KMS-11 (cell line): ENCODE data around the gene GRIA1.

Experiments
- H2AFZ ChIP-seq: fragments of 200-600 bp; sonication (generic); 2 replicates; pipeline ENCODE4 v1.6.1; 2016; ENCODE audit warnings: antibody characterized with exemption, mixed run types, low read depth
- H3K27ac ChIP-seq: fragments of 200-600 bp; sonication (generic); 2 replicates; pipeline ENCODE4 v1.6.1; 2016; ENCODE audit warnings: mild to moderate bottlenecking, mixed run types
- H3K27me3 ChIP-seq: fragments of 200-600 bp; sonication (generic); 2 replicates; pipeline ENCODE4 v1.6.1; 2017; ENCODE audit warnings: mild to moderate bottlenecking, low read depth, mixed run types, moderate library complexity; ENCODE audit not compliant: insufficient read depth
- H3K36me3 ChIP-seq: fragments of 200-600 bp; sonication (generic); 2 replicates; pipeline ENCODE4 v1.6.1; 2017; ENCODE audit warnings: mild to moderate bottlenecking, mixed run types; ENCODE audit not compliant: insufficient read depth
- H3K4me1 ChIP-seq: fragments of 200-600 bp; sonication (generic); 2 replicates; pipeline ENCODE4 v1.6.1; 2016; ENCODE audit warnings: mild to moderate bottlenecking, low read depth, mixed run types; ENCODE audit not compliant: poor library complexity, severe bottlenecking
- H3K4me2 ChIP-seq: fragments of 200-600 bp; sonication (generic); 2 replicates; pipeline ENCODE4 v1.7.0; 2016; ENCODE audit warnings: mild to moderate bottlenecking, mixed run types
- H3K4me3 ChIP-seq: fragments of 200-600 bp; sonication (generic); IDR thresholded peaks from 2 replicates; pipeline ENCODE4 v1.6.1; 2017; ENCODE audit warnings: low read depth, low read length, mixed read lengths; ENCODE audit not compliant: insufficient read depth
- H3K79me2 ChIP-seq: fragments of 200-600 bp; sonication (generic); 2 replicates; pipeline ENCODE4 v1.6.1; 2016; ENCODE audit warnings: low read depth, mixed run types; ENCODE audit not compliant: insufficient read depth
- H3K9ac ChIP-seq: fragments of 200-600 bp; sonication (generic); 2 replicates; pipeline ENCODE4 v1.6.1; 2016; ENCODE audit warnings: mild to moderate bottlenecking, mixed run types
- H4K20me1 ChIP-seq: fragments of 200-600 bp; sonication (generic); 2 replicates; pipeline ENCODE4 v1.6.1; 2016; ENCODE audit warnings: mild to moderate bottlenecking, mixed run types; ENCODE audit not compliant: insufficient read depth
- TF ChIP-seq, protein P1 (sequence below): fragments of 200-600 bp; sonication (generic); conservative IDR thresholded peaks from 2 replicates; pipeline ENCODE4 v1.6.1; 2017; ENCODE audit warnings: low read depth, mild to moderate bottlenecking, antibody characterized with exemption, low read length, moderate library complexity, mixed read lengths

GRIA1 gene

DNA sequence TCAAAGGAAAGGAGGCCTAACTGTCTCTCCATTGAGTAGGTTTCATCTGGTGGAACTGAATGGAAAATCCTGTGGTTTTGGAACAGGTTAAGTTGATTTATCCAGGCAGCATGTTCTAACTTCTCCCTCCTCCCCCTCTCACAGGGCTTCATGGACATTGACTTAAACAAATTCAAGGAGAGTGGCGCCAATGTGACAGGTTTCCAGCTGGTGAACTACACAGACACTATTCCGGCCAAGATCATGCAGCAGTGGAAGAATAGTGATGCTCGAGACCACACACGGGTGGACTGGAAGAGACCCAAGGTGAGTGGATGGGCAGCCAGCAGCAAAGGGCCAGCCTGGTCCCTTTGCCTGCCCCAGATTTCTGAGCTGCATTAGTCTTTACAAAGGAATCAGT is 183.9 kb downstream of the GRIA1 start:
- Histone ChIP-seq H3K36me3 (no peaks in the 10 kb centered on the region), H3K27me3 (no peaks in the 10 kb centered on the region), H3K27ac (no peak overlapping the region), H3K4me3 (no peak overlapping the region), H2AFZ (no peak overlapping the region), H4K20me1 (no peaks in the 10 kb centered on the region), H3K4me2 (no peak overlapping the region), H3K4me1 (no peaks in the 10 kb centered on the region), H3K79me2 (no peaks in the 10 kb centered on the region), H3K9ac (no peak overlapping the region)
- TF ChIP-seq, protein P1, sequence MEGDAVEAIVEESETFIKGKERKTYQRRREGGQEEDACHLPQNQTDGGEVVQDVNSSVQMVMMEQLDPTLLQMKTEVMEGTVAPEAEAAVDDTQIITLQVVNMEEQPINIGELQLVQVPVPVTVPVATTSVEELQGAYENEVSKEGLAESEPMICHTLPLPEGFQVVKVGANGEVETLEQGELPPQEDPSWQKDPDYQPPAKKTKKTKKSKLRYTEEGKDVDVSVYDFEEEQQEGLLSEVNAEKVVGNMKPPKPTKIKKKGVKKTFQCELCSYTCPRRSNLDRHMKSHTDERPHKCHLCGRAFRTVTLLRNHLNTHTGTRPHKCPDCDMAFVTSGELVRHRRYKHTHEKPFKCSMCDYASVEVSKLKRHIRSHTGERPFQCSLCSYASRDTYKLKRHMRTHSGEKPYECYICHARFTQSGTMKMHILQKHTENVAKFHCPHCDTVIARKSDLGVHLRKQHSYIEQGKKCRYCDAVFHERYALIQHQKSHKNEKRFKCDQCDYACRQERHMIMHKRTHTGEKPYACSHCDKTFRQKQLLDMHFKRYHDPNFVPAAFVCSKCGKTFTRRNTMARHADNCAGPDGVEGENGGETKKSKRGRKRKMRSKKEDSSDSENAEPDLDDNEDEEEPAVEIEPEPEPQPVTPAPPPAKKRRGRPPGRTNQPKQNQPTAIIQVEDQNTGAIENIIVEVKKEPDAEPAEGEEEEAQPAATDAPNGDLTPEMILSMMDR = no peak

- no peaks in the 10 kb centered on the region for H4K20me1 ChIP-seq
- TF ChIP-seq, protein P1 = no peak
These were observed 185.9 kb downstream of the GRIA1 start for GRCh38 chr5:153676406-153676805.

DNA sequence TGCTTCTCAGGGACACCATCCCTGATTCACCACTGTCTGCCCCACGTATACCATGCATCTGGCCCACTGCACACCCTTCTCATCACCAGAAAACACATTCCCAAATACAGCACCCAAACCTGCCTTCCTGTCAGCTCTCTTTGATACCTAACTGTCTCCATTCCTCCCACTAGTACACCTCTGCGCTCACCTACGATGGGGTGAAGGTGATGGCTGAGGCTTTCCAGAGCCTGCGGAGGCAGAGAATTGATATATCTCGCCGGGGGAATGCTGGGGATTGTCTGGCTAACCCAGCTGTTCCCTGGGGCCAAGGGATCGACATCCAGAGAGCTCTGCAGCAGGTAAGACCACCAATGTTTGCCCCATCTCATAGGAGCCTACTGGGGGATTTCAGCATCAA is 186.4 kb downstream of the GRIA1 start:
- TF ChIP-seq, protein P1 = no peak
- H3K36me3 ChIP-seq = no peaks in the 10 kb centered on the region
- no peaks in the 10 kb centered on the region for H3K79me2 ChIP-seq
- H3K9ac ChIP-seq = no peak overlapping the region
- H3K4me1 ChIP-seq = no peaks in the 10 kb centered on the region
- H2AFZ ChIP-seq = no peak overlapping the region
- no peak overlapping the region for H3K4me3 ChIP-seq
- H3K4me2 ChIP-seq = no peak overlapping the region
- H4K20me1 ChIP-seq = no peaks in the 10 kb centered on the region
- no peak overlapping the region for H3K27ac ChIP-seq
- H3K27me3 ChIP-seq = no peaks in the 10 kb centered on the region

More at GRCh38 chr5:153676406-153676805, 185.9 kb downstream of the GRIA1 start:
- Histone ChIP-seq H2AFZ (no peak overlapping the region), H3K79me2 (no peaks in the 10 kb centered on the region), H3K27ac (no peak overlapping the region), H3K4me1 (no peaks in the 10 kb centered on the region), H3K4me2 (no peak overlapping the region), H3K36me3 (no peaks in the 10 kb centered on the region), H3K4me3 (no peak overlapping the region), H3K9ac (no peak overlapping the region), H3K27me3 (no peaks in the 10 kb centered on the region)

DNA sequence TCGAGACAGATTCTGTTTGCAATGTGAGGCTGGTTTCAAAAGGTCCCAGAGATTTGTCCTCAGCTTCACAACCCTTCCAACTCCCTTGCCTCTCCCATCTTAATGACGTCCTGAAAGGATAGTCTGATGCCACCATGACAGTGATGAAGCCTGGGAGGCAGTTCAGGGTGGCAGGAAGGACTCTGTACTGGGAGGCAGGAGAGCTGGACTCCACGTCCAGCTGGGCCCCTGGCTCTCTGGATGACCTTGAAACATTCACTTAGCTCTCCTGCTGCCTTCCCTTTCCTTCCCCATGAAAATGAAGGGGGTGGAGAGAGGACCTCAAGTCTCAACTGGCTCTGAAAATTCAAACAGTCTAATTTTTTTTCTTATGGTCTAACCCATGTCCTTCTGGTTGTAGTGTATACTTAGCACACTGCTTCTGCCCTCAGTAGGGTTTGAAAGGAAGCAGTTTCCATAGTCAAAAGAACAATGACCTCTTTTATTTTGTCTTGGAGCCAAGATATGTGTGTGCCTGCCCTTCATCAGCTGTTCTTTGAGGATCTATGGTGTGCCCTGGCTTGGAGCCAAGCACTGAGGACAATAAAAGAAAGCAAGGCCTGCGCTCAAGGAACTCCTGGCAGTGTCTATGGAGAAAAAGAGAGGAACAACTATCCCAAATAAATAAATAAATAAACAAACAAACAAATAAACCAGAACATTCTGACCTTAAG is 188.3 kb downstream of the GRIA1 start:
- Histone ChIP-seq H2AFZ (no peak overlapping the region), H3K27me3 (no peaks in the 10 kb centered on the region), H3K4me1 (no peaks in the 10 kb centered on the region), H3K4me3 (no peak overlapping the region), H3K36me3 (no peaks in the 10 kb centered on the region), H3K9ac (no peak overlapping the region), H3K4me2 (no peak overlapping the region), H4K20me1 (no peaks in the 10 kb centered on the region), H3K79me2 (no peaks in the 10 kb centered on the region), H3K27ac (no peak overlapping the region)
- TF ChIP-seq, protein P1 = no peak
